IMR-90 (cell line): ENCODE data around the gene GPR32.

Experiments
- BHLHE40 ChIP-seq: fragments of 150-350 bp; IDR thresholded peaks from 2 replicates; pipeline ENCODE4 v1.6.1; 2016; ENCODE audit warnings: mild to moderate bottlenecking, low read depth, low read length
- CEBPB ChIP-seq: IDR thresholded peaks from 2 replicates; pipeline ENCODE4 v1.6.1; 2012; ENCODE audit warnings: low read depth, low read length, improper control_type of control experiment
- CTCF ChIP-seq: conservative IDR thresholded peaks from 2 replicates; pipeline ENCODE4 v1.5.1; 2012; ENCODE audit warnings: mild to moderate bottlenecking, low read depth, low read length, improper control_type of control experiment
- MAFK ChIP-seq: IDR thresholded peaks from 2 replicates; pipeline ENCODE4 v1.6.1; 2012; ENCODE audit warnings: low read depth, low read length, improper control_type of control experiment
- MXI1 ChIP-seq: IDR thresholded peaks from 2 replicates; pipeline ENCODE4 v1.6.1; 2012; ENCODE audit warnings: low read depth, mild to moderate bottlenecking, low read length, moderate library complexity, borderline replicate concordance
- NFE2L2 ChIP-seq: fragments of 150-350 bp; IDR thresholded peaks from 2 replicates; pipeline ENCODE4 v1.6.1; 2016; ENCODE audit warnings: low read depth, mild to moderate bottlenecking, low read length
- POLR2A ChIP-seq: IDR thresholded peaks from 2 replicates; pipeline ENCODE4 v1.6.1; 2012; ENCODE audit warnings: mild to moderate bottlenecking, low read depth, low read length
- RAD21 ChIP-seq: IDR thresholded peaks from 2 replicates; pipeline ENCODE4 v1.6.1; 2012; ENCODE audit warnings: low read length, improper control_type of control experiment
- SMC3 ChIP-seq: fragments of 150-350 bp; IDR thresholded peaks from 2 replicates; pipeline ENCODE4 v1.6.1; 2016; ENCODE audit warnings: low read depth, mild to moderate bottlenecking, antibody characterized with exemption, low read length, moderate library complexity

- TF ChIP-seq CEBPB (no peak), POLR2A (no peak), CTCF (no peak), SMC3 (no peak), NFE2L2 (no peak), MXI1 (no peak), BHLHE40 (no peak), MAFK (no peak), RAD21 (no peak)
Observed at GRCh38 chr19:50817941-50818858, 47.9 kb downstream of the GPR32 start.
